Measurements from ENCODE around the gene KSR2. TPM values are rescaled to one million over a fixed set of nuclear protein-coding genes. Genes with fewer than 3 reads are reported as not detected.
A peak's percentile ranks its signal among the peaks of the same experiment; 100 is the strongest.

KSR2 gene
- total and polyA plus RNA-seq, 4 donors: 0.09 to 1.8 (median 0.37) TPM

GRCh38 chr12:117408161-117408791, 560.5 kb downstream of the KSR2 start:
- Histone ChIP-seq H3K9me3 (ENCODE audit: control insufficient read depth in 4 of 4, insufficient read depth in 3 of 4, low read length in 3 of 4) (peaks cover 0 to 7% (median 2%) of the 10 kb centered on the region in 4 donors), H3K27ac (ENCODE audit: low read depth in 1 of 2, low read length in 1 of 2) (peak overlapping the region in 1 of 2 donors; percentile 26), H3K4me1 (ENCODE audit: control insufficient read depth in 5 of 5, insufficient read depth in 5 of 5, low read length in 5 of 5) (peaks cover 0 to 12% (median 6%) of the 10 kb centered on the region in 5 donors), H3K36me3 (ENCODE audit: control insufficient read depth in 4 of 4, insufficient read depth in 4 of 4, low read length in 4 of 4) (no peaks in the 10 kb centered on the region), H3K4me3 (no peak overlapping the region), H3K27me3 (ENCODE audit: control insufficient read depth in 3 of 3, insufficient read depth in 3 of 3, low read length in 2 of 3) (no peaks in the 10 kb centered on the region), H3K9ac (ENCODE audit: insufficient read depth in 1 of 2, low read length in 2 of 2) (peak overlapping the region in 1 of 2 donors; percentile 35)
- TF ChIP-seq, protein P1, sequence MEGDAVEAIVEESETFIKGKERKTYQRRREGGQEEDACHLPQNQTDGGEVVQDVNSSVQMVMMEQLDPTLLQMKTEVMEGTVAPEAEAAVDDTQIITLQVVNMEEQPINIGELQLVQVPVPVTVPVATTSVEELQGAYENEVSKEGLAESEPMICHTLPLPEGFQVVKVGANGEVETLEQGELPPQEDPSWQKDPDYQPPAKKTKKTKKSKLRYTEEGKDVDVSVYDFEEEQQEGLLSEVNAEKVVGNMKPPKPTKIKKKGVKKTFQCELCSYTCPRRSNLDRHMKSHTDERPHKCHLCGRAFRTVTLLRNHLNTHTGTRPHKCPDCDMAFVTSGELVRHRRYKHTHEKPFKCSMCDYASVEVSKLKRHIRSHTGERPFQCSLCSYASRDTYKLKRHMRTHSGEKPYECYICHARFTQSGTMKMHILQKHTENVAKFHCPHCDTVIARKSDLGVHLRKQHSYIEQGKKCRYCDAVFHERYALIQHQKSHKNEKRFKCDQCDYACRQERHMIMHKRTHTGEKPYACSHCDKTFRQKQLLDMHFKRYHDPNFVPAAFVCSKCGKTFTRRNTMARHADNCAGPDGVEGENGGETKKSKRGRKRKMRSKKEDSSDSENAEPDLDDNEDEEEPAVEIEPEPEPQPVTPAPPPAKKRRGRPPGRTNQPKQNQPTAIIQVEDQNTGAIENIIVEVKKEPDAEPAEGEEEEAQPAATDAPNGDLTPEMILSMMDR (IDR thresholded peaks at IDR 0.05; ENCODE audit: control extremely low read depth, extremely low read depth): no peak
- WGBS, 2 donors: 43 to 44% methylated on average over 11 of the region's 11 CpGs
- DNase-seq (peak; percentile 87 to 97 (median 92)), ATAC-seq (ENCODE audit: insufficient read depth, low FRiP score) (peak; percentile 64)

DNA sequence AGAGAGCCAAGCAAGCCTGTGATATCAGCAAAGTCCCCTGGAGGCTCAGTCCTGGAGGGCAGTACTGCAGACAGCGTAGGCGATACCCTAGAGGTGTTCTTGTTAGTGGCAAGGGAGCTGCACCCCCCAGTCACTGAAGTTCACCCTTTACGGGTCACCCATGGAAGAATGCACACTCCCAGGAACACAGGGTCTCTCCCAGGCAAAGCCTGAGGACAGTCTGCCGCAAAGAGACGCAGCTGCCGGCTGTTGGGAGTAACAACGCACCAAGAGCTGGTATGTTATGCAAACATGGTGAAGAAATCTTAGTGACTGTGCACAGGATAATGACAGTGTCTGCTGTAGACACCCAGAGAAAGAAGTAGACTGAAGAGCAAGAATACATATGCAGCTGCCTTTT, 563.9 kb downstream of the KSR2 start:
- ATAC-seq (ENCODE audit: insufficient read depth, low FRiP score): no peak

DNA sequence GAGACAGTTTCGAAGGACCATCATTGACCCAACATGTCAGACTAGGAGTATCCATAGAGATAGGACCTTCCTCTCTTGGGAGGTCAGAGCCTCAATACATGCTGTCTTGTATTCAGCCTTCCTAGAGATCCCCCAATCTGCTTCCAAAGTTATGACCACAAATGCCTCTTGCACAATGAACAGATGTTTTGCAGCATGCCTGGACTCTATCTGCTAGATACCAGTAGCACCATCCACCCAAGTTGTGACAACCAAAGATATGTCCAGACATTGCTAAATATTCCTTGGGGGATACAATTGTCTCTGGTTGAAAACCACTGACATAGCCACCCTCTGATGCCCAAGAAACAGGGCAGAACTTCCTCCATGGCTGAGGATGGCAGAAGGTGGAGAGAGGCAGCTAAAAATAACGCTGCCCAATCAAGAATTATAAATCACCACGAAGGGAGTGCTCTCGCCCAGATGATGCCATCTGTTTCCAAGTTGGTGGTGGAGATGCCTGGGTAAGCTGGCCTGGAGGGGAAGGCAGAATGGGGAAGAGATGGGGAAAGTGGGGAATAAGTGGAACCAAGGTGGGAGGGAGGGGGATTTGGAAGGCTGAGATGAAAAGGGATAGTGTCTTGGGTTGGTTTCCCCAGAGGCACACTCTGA, 564.5 kb downstream of the KSR2 start:
- 68 to 80% methylated on average over 4 of the region's 4 CpGs for WGBS, 2 donors
- Histone ChIP-seq H3K9me3 (ENCODE audit: control insufficient read depth in 4 of 4, insufficient read depth in 3 of 4, low read length in 3 of 4) (peaks cover 0 to 8% (median 3%) of the 10 kb centered on the region in 4 donors), H3K4me3 (no peak overlapping the region), H3K4me1 (ENCODE audit: control insufficient read depth in 5 of 5, insufficient read depth in 5 of 5, low read length in 5 of 5) (peaks cover 0 to 12% (median 6%) of the 10 kb centered on the region in 5 donors), H3K27ac (ENCODE audit: low read depth in 1 of 2, low read length in 1 of 2) (no peak overlapping the region), H3K36me3 (ENCODE audit: control insufficient read depth in 4 of 4, insufficient read depth in 4 of 4, low read length in 4 of 4) (no peaks in the 10 kb centered on the region), H3K27me3 (ENCODE audit: control insufficient read depth in 3 of 3, insufficient read depth in 3 of 3, low read length in 2 of 3) (no peaks in the 10 kb centered on the region), H3K9ac (ENCODE audit: insufficient read depth in 1 of 2, low read length in 2 of 2) (no peak overlapping the region)
- ATAC-seq (ENCODE audit: insufficient read depth, low FRiP score): no peak
- DNase-seq: no peak
- TF ChIP-seq, protein P1 (IDR thresholded peaks at IDR 0.05; ENCODE audit: control extremely low read depth, extremely low read depth): no peak

More for the DNA sequence above, 563.9 kb downstream of the KSR2 start:
- H3K27me3 ChIP-seq (ENCODE audit: control insufficient read depth in 3 of 3, insufficient read depth in 3 of 3, low read length in 2 of 3): no peaks in the 10 kb centered on the region
- peaks cover 0 to 12% (median 6%) of the 10 kb centered on the region in 5 donors for H3K4me1 ChIP-seq (ENCODE audit: control insufficient read depth in 5 of 5, insufficient read depth in 5 of 5, low read length in 5 of 5)
- 76 to 83% methylated on average over 7 of the region's 7 CpGs for WGBS, 2 donors
- H3K27ac ChIP-seq (ENCODE audit: low read depth in 1 of 2, low read length in 1 of 2): no peak overlapping the region
- H3K9ac ChIP-seq (ENCODE audit: insufficient read depth in 1 of 2, low read length in 2 of 2): no peak overlapping the region
- DNase-seq: no peak
- H3K4me3 ChIP-seq: no peak overlapping the region
- no peaks in the 10 kb centered on the region for H3K36me3 ChIP-seq (ENCODE audit: control insufficient read depth in 4 of 4, insufficient read depth in 4 of 4, low read length in 4 of 4)
- TF ChIP-seq, protein P1 (IDR thresholded peaks at IDR 0.05; ENCODE audit: control extremely low read depth, extremely low read depth): no peak
- peaks cover 0 to 8% (median 3%) of the 10 kb centered on the region in 4 donors for H3K9me3 ChIP-seq (ENCODE audit: control insufficient read depth in 4 of 4, insufficient read depth in 3 of 4, low read length in 3 of 4)
